IMR-90 (cell line): ENCODE measurements around the gene KIF18A. TPM values are rescaled to one million over a fixed set of nuclear protein-coding genes. Genes with fewer than 3 reads are reported as not detected.

Source experiments
- ATAC-seq: fragments of 200-7000 bp; cut with Tn5 transposase; 2 replicates; pipeline ENCODE4 v1.9.1; 2020; ENCODE audit warnings: low read depth, mild to moderate bottlenecking, moderate library complexity
- BruUV-seq: library from RNA; stranded (reverse); fragments of 400-500 nt; replicated peaks from 2 replicates; lab custom pipeline; 2021; lab: Mats Ljungman, UMichigan
- CTCF ChIA-PET: fragments of 300-600 bp; formaldehyde crosslinking; extraction: SDS; loops from one replicate; lab custom pipeline; 2021; ENCODE audit warnings: antibody characterized with exemption; lab: Yijun Ruan, JAX
- POLR2A ChIA-PET: fragments of 300-600 bp; sonication (Branson Sonifier 250); formaldehyde crosslinking; loops from one replicate; lab custom pipeline; 2022; ENCODE audit warnings: antibody characterized with exemption; ENCODE audit not compliant: unreplicated experiment; lab: Charles Lee
- DNase-seq: peaks from one replicate; pipeline ENCODE4 v3.0.0; 2013
- H2AFZ ChIP-seq: replicated peaks from 2 replicates; pipeline ENCODE3; 2013; ENCODE audit warnings: low read length, mild to moderate bottlenecking; ENCODE audit not compliant: poor library complexity
- H2AK5ac ChIP-seq: 2 replicates; pipeline ENCODE4 v1.6.1; 2013; ENCODE audit warnings: low read depth, low read length, inconsistent platforms
- H2AK9ac ChIP-seq: replicated peaks from 2 replicates; pipeline ENCODE3; 2013; ENCODE audit warnings: mild to moderate bottlenecking, low read depth, low read length, moderate library complexity; ENCODE audit not compliant: poor library complexity
- H2BK120ac ChIP-seq: 2 replicates; pipeline ENCODE4 v1.6.1; 2013; ENCODE audit warnings: low read depth, low read length, inconsistent platforms
- H2BK15ac ChIP-seq: 3 replicates; pipeline ENCODE4 v1.6.1; 2013; ENCODE audit warnings: low read depth, low read length, inconsistent platforms
- H2BK20ac ChIP-seq: 2 replicates; pipeline ENCODE4 v1.6.1; 2013; ENCODE audit warnings: low read depth, mild to moderate bottlenecking, inconsistent platforms, low read length, moderate library complexity
- H2BK5ac ChIP-seq: 2 replicates; pipeline ENCODE4 v1.6.1; 2013; ENCODE audit warnings: mild to moderate bottlenecking, low read depth, low read length, inconsistent platforms; ENCODE audit not compliant: poor library complexity, severe bottlenecking
- H3K14ac ChIP-seq: replicated peaks from 2 replicates; pipeline ENCODE4 v1.6.1; 2013; ENCODE audit warnings: low read depth, low read length, inconsistent platforms
- H3K18ac ChIP-seq: 2 replicates; pipeline ENCODE4 v1.6.1; 2013; ENCODE audit warnings: low read depth, low read length, control low read depth
- H3K23ac ChIP-seq: 2 replicates; pipeline ENCODE4 v1.6.1; 2013; ENCODE audit warnings: low read depth, low read length, inconsistent platforms
- H3K27ac ChIP-seq: 2 replicates; pipeline ENCODE4 v1.5.1; 2013; ENCODE audit warnings: mild to moderate bottlenecking, control low read depth, low read length; ENCODE audit not compliant: insufficient read depth
- H3K27me3 ChIP-seq: 2 replicates; pipeline ENCODE4 v1.6.1; 2013; ENCODE audit warnings: low read length; ENCODE audit not compliant: control insufficient read depth, insufficient read depth
- H3K36me3 ChIP-seq: 2 replicates; pipeline ENCODE4 v1.6.1; 2013; ENCODE audit warnings: low read length, mixed read lengths; ENCODE audit not compliant: control insufficient read depth, insufficient read depth
- H3K4ac ChIP-seq: 2 replicates; pipeline ENCODE4 v1.6.1; 2013; ENCODE audit warnings: low read depth, low read length, inconsistent platforms
- H3K4me1 ChIP-seq: 2 replicates; pipeline ENCODE4 v1.6.1; 2013; ENCODE audit warnings: low read length, mixed read lengths; ENCODE audit not compliant: control insufficient read depth, insufficient read depth
- H3K4me2 ChIP-seq: 2 replicates; pipeline ENCODE4 v1.6.1; 2013; ENCODE audit warnings: low read depth, mild to moderate bottlenecking, control low read depth, low read length, moderate library complexity
- H3K4me3 ChIP-seq: 2 replicates; pipeline ENCODE4 v1.5.1; 2013; ENCODE audit warnings: low read depth, mild to moderate bottlenecking, control low read depth, low read length, moderate library complexity; ENCODE audit not compliant: insufficient read depth
- H3K56ac ChIP-seq: 2 replicates; pipeline ENCODE4 v1.6.1; 2013; ENCODE audit warnings: low read length, inconsistent platforms; ENCODE audit not compliant: insufficient read depth; ENCODE audit errors: extremely low read depth
- H3K79me1 ChIP-seq, 2 experiments: 2 replicates each; pipeline ENCODE4 v1.6.1; 2013; ENCODE audit warnings: low read length in 2 of 2, inconsistent platforms in 1 of 2, low read depth in 1 of 2
- H3K9ac ChIP-seq: 2 replicates; pipeline ENCODE4 v1.6.1; 2013; ENCODE audit warnings: low read depth, low read length, control low read depth
- H3K9me1 ChIP-seq: 2 replicates; pipeline ENCODE4 v1.6.1; 2013; ENCODE audit warnings: low read length, inconsistent platforms; ENCODE audit not compliant: insufficient read depth
- H3K9me3 ChIP-seq: 2 replicates; pipeline ENCODE4 v1.6.1; 2013; ENCODE audit warnings: low read length; ENCODE audit not compliant: control insufficient read depth, insufficient read depth
- H4K20me1 ChIP-seq: 2 replicates; pipeline ENCODE4 v1.6.1; 2013; ENCODE audit warnings: low read length, inconsistent platforms; ENCODE audit not compliant: insufficient read depth
- H4K5ac ChIP-seq: 2 replicates; pipeline ENCODE4 v1.6.1; 2013; ENCODE audit warnings: mild to moderate bottlenecking, low read depth, low read length, control low read depth
- H4K8ac ChIP-seq, 2 experiments: 2 replicates each; pipeline ENCODE4 v1.6.1; 2013; ENCODE audit warnings: low read depth in 2 of 2, low read length in 2 of 2, control low read depth in 1 of 2, inconsistent platforms in 1 of 2
- H4K91ac ChIP-seq: 2 replicates; pipeline ENCODE4 v1.6.1; 2013; ENCODE audit warnings: low read depth, low read length, inconsistent platforms; ENCODE audit not compliant: insufficient read depth
- BHLHE40 ChIP-seq: fragments of 150-350 bp; IDR thresholded peaks from 2 replicates; pipeline ENCODE4 v1.6.1; 2016; ENCODE audit warnings: mild to moderate bottlenecking, low read depth, low read length
- CEBPB ChIP-seq: IDR thresholded peaks from 2 replicates; pipeline ENCODE4 v1.6.1; 2012; ENCODE audit warnings: low read depth, low read length, improper control_type of control experiment
- CHD1 ChIP-seq: IDR thresholded peaks from 2 replicates; pipeline ENCODE4 v1.6.1; 2012; ENCODE audit warnings: low read depth, low read length, improper control_type of control experiment
- FOS ChIP-seq: fragments of 150-350 bp; IDR thresholded peaks from 2 replicates; pipeline ENCODE4 v1.6.1; 2016; ENCODE audit warnings: low read depth, low read length
- MAFK ChIP-seq: IDR thresholded peaks from 2 replicates; pipeline ENCODE4 v1.6.1; 2012; ENCODE audit warnings: low read depth, low read length, improper control_type of control experiment
- MAZ ChIP-seq: IDR thresholded peaks from 2 replicates; pipeline ENCODE4 v1.6.1; 2012; ENCODE audit warnings: low read depth, mild to moderate bottlenecking, low read length, improper control_type of control experiment, moderate library complexity, borderline replicate concordance
- MXI1 ChIP-seq: IDR thresholded peaks from 2 replicates; pipeline ENCODE4 v1.6.1; 2012; ENCODE audit warnings: low read depth, mild to moderate bottlenecking, low read length, moderate library complexity, borderline replicate concordance
- NFE2L2 ChIP-seq: fragments of 150-350 bp; IDR thresholded peaks from 2 replicates; pipeline ENCODE4 v1.6.1; 2016; ENCODE audit warnings: low read depth, mild to moderate bottlenecking, low read length
- POLR2A ChIP-seq: IDR thresholded peaks from 2 replicates; pipeline ENCODE4 v1.6.1; 2012; ENCODE audit warnings: mild to moderate bottlenecking, low read depth, low read length
- RAD21 ChIP-seq: IDR thresholded peaks from 2 replicates; pipeline ENCODE4 v1.6.1; 2012; ENCODE audit warnings: low read length, improper control_type of control experiment
- RCOR1 ChIP-seq: IDR thresholded peaks from 2 replicates; pipeline ENCODE4 v1.6.1; 2012; ENCODE audit warnings: mild to moderate bottlenecking, low read length, improper control_type of control experiment; ENCODE audit not compliant: insufficient replicate concordance
- RFX5 ChIP-seq: IDR thresholded peaks from 2 replicates; pipeline ENCODE4 v1.8.0; 2012; ENCODE audit warnings: low read depth, mild to moderate bottlenecking, low read length, moderate library complexity
- SMC3 ChIP-seq: fragments of 150-350 bp; IDR thresholded peaks from 2 replicates; pipeline ENCODE4 v1.6.1; 2016; ENCODE audit warnings: low read depth, mild to moderate bottlenecking, antibody characterized with exemption, low read length, moderate library complexity
- WGBS, 2 experiments: methylation state at CpG; one replicate each; pipeline versions ENCODE4 v1.1.5 to v1.1.7; 2013; ENCODE audit warnings: missing lambda C conversion rate in 2 of 2; ENCODE audit not compliant: insufficient read length in 1 of 2; ENCODE audit errors: extremely low coverage in 2 of 2; 5-methylcytosine and 5-hydroxymethylcytosine counted together
- dilution Hi-C: fragments of 300-500 bp; cut with HindIII; formaldehyde crosslinking; loops from one replicate; pipeline ENCODE4 v1.14.3; 2018; ENCODE audit warnings: low sequenced_read_pairs; ENCODE audit not compliant: unreplicated experiment
- in situ Hi-C: fragments of 300-500 bp; cut with MboI; formaldehyde crosslinking; loops from 3 replicates; pipeline ENCODE4 v1.14.3; 2019; ENCODE audit warnings: low sequenced_read_pairs, inconsistent platforms, mixed read lengths
- intact Hi-C: fragments of 100-400 bp; cut with micrococcal nuclease; formaldehyde crosslinking; loops from 2 replicates; pipeline ENCODE4 v1.10.0; 2022
- polyA plus RNA-seq, 3 experiments: library from polyadenylated mRNA; depleted of rRNA; stranded (reverse); fragments of >200 nt; gene quantifications; 2 replicates each; pipeline ENCODE4 v1.2.3, GENCODE V29; 2012; ENCODE audit warnings: low replicate concordance in 1 of 3
- total RNA-seq: library from RNA; depleted of rRNA; stranded (reverse); fragments of >200 nt; gene quantifications from 2 replicates; pipeline ENCODE4 v1.2.3, GENCODE V29; 2012
- TF ChIP-seq, protein P1 (sequence below): conservative IDR thresholded peaks from 2 replicates; pipeline ENCODE4 v1.5.1; 2012; ENCODE audit warnings: mild to moderate bottlenecking, low read depth, low read length, improper control_type of control experiment
- TF ChIP-seq, protein P2 (sequence below): fragments of 150-350 bp; IDR thresholded peaks from 2 replicates; pipeline ENCODE4 v1.6.1; 2017; ENCODE audit warnings: mild to moderate bottlenecking, antibody characterized with exemption, low read length, low read depth
- TF ChIP-seq, protein P3 (sequence below): fragments of 150-350 bp; IDR thresholded peaks from 2 replicates; pipeline ENCODE4 v1.6.1; 2016; ENCODE audit warnings: low read depth, mild to moderate bottlenecking, low read length, moderate library complexity, borderline replicate concordance

KIF18A gene
- total and polyA plus RNA-seq, 2 of the 4 experiments (the other 2 are of a cell fraction), result 8.9 to 24.4 TPM

DNA sequence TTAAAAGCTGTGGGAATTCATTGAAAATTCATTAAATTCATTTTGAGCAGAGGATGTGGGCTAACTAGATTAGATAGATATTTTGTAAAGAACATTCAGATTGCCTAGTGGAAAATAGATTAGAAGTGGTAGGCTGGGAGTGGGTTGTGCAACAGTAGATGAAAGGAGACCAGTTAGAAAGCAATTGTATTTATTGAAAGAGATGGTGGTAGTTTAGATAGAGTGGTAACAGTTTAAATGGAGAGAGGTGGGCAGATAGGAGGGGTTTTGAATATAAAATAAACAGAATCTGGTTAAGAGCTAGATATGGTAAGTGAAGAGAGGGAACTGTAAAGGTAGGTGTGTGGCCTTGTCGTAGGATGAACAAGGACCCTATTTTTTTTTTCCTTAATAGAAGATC, 34.8 kb upstream of the KIF18A start:
- no peak overlapping the region for H4K5ac ChIP-seq
- peaks cover 13 to 19% of the 10 kb centered on the region in 2 experiments for H3K79me1 ChIP-seq
- no peak overlapping the region for H3K14ac ChIP-seq
- no peak overlapping the region for H2BK15ac ChIP-seq
- in situ Hi-C loops, result no loop called here
- H3K9ac ChIP-seq, result no peak overlapping the region
- no peak overlapping the region for H3K4ac ChIP-seq
- H2BK120ac ChIP-seq, result no peak overlapping the region
- DNase-seq (no peak), ATAC-seq (no peak)
- no peak overlapping the region for H3K27ac ChIP-seq
- no peak overlapping the region for H3K4me3 ChIP-seq
- no peak overlapping the region for H2BK5ac ChIP-seq
- H3K27me3 ChIP-seq, result no peaks in the 10 kb centered on the region
- peaks cover 25% of the 10 kb centered on the region for H3K9me3 ChIP-seq
- H3K18ac ChIP-seq, result no peak overlapping the region
- H4K20me1 ChIP-seq, result no peaks in the 10 kb centered on the region
- H3K36me3 ChIP-seq, result peaks cover 7% of the 10 kb centered on the region
- no peak overlapping the region for H2AK5ac ChIP-seq
- H2AFZ ChIP-seq, result no peak overlapping the region
- CTCF ChIA-PET, result interaction anchor here (1.2 kb wide), 1 partner anchor 11 kb away, joined by 4 read pairs; no protein-coding TSS in a partner anchor
- H4K8ac ChIP-seq, result no peak overlapping the region
- TF ChIP-seq MAZ (no peak), MXI1 (no peak), FOS (no peak), MAFK (no peak), RCOR1 (no peak), SMC3 (no peak), CHD1 (no peak), RAD21 (no peak), CEBPB (no peak), RFX5 (no peak), POLR2A (no peak), BHLHE40 (no peak), NFE2L2 (no peak)
- TF ChIP-seq, protein P1, sequence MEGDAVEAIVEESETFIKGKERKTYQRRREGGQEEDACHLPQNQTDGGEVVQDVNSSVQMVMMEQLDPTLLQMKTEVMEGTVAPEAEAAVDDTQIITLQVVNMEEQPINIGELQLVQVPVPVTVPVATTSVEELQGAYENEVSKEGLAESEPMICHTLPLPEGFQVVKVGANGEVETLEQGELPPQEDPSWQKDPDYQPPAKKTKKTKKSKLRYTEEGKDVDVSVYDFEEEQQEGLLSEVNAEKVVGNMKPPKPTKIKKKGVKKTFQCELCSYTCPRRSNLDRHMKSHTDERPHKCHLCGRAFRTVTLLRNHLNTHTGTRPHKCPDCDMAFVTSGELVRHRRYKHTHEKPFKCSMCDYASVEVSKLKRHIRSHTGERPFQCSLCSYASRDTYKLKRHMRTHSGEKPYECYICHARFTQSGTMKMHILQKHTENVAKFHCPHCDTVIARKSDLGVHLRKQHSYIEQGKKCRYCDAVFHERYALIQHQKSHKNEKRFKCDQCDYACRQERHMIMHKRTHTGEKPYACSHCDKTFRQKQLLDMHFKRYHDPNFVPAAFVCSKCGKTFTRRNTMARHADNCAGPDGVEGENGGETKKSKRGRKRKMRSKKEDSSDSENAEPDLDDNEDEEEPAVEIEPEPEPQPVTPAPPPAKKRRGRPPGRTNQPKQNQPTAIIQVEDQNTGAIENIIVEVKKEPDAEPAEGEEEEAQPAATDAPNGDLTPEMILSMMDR, result no peak
- TF ChIP-seq, protein P2, sequence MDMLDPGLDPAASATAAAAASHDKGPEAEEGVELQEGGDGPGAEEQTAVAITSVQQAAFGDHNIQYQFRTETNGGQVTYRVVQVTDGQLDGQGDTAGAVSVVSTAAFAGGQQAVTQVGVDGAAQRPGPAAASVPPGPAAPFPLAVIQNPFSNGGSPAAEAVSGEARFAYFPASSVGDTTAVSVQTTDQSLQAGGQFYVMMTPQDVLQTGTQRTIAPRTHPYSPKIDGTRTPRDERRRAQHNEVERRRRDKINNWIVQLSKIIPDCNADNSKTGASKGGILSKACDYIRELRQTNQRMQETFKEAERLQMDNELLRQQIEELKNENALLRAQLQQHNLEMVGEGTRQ, result no peak
- TF ChIP-seq, protein P3, sequence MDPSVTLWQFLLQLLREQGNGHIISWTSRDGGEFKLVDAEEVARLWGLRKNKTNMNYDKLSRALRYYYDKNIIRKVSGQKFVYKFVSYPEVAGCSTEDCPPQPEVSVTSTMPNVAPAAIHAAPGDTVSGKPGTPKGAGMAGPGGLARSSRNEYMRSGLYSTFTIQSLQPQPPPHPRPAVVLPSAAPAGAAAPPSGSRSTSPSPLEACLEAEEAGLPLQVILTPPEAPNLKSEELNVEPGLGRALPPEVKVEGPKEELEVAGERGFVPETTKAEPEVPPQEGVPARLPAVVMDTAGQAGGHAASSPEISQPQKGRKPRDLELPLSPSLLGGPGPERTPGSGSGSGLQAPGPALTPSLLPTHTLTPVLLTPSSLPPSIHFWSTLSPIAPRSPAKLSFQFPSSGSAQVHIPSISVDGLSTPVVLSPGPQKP, result no peak
- no peak overlapping the region for H3K23ac ChIP-seq
- BruUV-seq, result no TSS peak
- H2BK20ac ChIP-seq, result no peak overlapping the region
- H3K4me1 ChIP-seq, result no peaks in the 10 kb centered on the region; the same call in 1 of the 2 replicates
- POLR2A ChIA-PET, result no interaction called here
- H3K4me2 ChIP-seq, result no peak overlapping the region
- dilution Hi-C loops, result no loop called here
- no peak overlapping the region for H4K91ac ChIP-seq
- no peak overlapping the region for H2AK9ac ChIP-seq
- no CpG with 5 or more reads among the region's 1 CpG for WGBS, 2 experiments
- peaks cover 3% of the 10 kb centered on the region; the same call in 1 of the 2 replicates for H3K9me1 ChIP-seq
- H3K56ac ChIP-seq, result no peak overlapping the region
- intact Hi-C loops, result no loop called here
